Non-pigmented ciliary epithelial cell (primary cell): ENCODE results near the gene CTNND2.

Experiments used
- DNase-seq: peaks from one replicate; pipeline ENCODE4 v3.0.0-alpha.2; 2010; ENCODE audit warnings: low read depth

The CTNND2 gene

DNA sequence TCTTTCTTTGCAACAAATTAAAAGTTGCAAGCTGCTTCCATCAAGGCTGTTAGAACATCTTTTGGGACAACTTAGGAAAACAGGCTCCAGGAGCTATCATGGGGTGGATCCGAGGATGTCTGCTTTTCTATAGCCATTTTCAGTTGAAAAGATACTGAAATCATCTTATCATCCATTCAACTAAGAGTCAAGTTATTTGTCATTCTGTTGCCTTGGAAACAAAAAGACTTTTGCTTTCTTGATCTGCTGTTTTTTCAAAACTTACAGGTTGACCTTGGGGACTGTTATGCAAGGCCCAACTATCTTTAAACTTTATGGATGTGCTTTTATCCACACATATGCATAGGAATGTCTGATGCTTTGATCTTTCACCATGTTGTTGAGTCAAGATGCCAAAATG is 597.9 kb downstream of the CTNND2 start:
- no peak for DNase-seq

DNA sequence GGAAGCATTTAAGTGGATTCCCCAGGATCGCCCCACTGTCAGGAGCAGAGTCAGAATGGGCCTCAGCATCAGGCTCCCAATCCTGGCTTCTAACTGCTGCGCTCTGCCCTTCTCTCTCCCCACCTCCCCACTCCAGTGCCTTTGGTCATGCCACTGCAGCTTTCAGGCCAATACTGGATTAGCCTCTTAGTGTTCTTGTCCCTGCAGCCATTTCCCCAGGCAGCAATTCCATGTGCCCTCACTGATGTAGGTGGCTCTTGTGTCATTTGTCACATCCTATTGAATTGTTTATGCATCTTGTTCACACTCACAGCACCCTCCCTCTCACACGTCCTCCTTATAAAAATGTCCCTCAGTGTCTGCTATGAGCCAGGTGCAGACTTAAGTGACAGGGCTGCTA is 599.0 kb downstream of the CTNND2 start:
- DNase-seq = no peak

DNA sequence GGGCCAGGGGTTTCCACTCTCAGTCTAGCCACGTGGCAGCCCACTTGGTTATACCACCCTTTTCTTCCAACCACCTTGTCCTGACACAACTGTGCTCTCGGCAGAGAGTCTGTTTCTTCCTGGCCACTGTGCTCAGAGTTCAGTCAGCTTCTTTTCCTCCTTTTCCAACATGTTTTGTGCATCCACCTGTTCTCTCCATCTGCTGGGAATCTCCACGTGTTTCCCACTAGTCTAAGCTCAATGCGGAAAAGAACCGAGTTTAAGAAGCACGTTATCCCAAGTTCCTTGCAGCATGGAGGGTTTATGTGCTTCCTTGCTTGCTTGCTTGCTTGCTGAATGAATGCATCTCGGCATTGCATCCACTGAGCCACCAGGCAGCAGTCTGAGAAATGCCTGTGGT is 599.6 kb downstream of the CTNND2 start:
- DNase-seq = no peak

DNA sequence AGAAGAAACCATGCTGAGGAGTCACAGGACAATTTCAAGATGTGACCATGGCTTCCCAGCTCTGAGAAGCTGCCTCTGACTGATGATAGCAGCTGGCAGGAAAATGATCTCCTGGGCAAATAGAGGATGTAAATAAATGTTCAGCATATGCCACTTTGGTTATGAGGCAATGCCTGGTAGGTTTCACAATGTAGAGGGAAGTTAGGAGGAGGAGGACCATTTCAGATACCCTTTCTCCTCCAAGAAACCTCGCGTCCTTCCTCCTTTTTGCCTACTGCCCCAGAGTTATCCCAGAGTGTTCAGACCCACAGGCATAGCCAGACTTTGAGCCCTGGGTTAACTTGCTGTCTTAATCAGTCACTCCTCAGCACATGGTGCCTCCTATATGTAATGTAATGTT is 601.6 kb downstream of the CTNND2 start:
- DNase-seq = no peak

DNA sequence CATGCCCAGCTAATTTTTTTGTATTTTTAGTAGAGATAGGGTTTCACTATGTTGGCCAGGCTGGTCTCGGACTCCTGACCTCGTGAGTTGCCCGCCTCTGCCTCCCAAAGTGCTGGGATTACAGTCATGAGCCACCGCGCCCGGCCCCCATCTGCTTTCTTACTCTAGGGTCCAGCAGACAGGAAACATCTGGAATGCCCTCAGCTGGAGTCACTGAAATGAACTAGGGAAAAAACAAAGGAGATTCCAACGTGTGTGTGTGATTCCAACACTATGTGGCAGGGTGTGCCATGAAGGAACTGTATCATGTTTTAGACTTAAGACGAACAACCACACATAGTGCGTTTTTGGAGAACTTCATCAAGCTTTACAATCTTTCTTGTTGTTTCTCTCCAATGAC is 603.1 kb downstream of the CTNND2 start:
- DNase-seq = no peak

DNA sequence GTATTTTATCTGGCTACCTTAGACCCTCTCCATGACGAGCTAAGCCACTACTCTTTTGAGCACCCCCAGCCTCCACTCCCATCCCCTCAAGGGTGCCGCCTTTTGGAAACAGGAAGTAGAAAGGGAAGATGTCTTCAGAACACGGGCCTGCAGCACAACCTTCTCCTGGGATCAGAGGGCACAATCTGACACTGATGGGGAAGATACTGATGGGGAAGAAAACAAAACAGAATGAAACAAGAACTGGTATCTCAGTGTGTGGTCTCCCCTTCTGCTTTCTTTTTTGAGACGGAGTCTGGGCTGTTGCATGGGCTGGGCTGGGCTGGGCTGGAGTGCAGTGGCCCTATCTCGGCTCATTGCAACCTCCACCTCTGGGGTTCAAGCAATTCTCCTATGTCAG is 603.5 kb downstream of the CTNND2 start:
- DNase-seq = no peak

DNA sequence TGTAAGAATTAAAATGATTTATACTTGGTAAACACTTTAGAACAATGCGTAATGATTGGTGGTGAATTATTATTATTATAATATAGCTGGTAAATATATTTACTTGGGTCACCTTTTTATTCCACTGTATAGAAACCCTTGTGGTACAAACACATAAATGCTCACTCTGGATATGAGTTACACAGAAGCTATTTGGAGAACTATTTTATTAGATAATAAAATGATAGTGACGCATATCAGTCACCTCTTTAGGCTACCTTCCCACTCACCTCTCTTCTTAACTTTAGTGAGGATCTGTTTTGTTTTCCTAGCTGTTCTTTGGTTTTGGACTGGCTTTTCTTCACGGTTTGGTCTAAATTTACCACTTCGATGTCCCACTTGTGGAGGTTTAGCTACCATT is 605.4 kb downstream of the CTNND2 start:
- DNase-seq = no peak

DNA sequence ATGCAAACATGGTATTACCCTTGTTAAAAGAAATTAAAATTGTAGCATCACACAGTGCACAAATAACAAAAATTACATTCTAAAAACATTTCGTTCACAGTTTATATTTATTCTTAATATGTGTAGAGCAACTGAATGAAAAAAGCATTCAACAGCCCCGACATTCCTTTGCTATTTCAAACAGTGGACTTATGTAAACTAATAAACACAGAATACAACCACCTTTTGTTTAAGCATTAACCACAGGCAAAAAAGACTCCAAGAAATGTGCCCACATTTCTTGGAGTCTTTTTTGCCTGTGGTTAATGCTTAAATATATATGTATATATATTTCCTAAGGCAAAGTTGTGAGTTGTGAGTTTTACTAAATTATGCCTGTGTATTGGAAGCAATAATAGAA is 610.7 kb downstream of the CTNND2 start:
- no peak for DNase-seq

DNA sequence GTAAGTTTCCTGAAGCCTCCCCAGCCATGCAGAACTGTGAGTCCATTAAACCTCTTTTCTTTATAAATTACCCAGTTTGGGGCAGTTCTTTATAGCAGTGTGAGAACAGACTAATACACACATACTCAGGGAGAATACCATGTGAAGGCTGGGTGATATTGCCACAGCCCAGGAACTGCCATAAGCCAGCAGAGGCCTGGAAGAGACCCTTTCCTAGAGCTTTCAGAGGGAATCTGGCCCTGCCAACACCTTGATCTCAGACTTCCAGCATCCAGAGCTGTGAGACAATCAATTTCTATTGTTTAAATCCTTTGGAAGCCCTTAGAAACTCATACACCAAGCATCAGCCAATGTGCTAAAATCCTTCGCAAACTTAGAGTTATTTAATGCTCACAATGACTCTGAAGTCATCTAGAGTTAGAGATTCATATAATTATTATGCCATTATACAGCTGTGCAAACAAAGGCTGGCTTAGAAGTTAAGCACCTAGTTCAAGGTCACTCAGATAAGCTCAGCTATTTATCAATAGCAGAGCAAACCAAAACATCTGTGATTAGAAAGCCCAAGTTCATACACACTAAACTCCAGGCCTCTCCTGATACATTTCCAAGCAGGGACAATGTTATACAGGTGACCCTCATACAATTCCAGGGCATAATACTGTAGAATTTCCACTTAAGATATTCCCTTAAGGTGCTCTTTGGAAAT is 611.4 kb downstream of the CTNND2 start:
- no peak for DNase-seq

DNA sequence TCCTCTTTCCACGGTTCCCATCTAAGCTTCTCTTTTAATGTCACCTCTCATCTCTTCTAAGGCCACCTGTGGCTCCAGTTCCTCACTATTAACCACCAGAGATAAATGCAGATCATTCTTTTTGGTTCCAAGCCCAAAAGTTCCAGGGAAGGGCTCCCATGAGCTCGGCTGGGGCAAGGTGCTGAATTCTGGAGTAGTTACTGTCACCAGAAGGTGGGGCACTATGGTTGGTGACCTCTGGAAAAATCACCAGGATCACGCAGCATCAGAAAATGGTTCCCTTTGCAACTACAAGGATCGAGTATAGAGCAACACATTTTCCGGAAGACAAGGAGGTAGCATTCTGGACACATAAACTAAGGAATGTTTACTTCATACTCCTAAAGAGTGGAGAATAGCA is 614.5 kb downstream of the CTNND2 start:
- no peak for DNase-seq

DNA sequence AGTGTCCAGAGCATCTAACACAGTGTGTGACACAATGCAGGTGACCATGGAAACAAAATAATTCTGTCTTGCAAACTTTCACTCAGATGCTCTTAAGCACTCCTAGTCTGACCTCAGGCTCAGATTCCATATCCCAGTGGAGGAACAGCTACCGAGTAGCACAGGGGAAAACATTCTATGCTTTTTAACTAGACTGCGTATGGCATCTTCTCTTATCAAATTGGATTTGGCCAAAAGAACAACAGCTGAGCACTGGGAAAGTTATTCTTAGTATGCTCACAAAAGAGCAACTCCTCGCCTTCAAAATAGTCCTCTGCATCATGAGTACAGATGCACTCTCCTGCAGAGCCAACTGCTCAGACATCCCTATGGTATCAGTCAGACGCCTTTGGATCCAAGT is 615.0 kb downstream of the CTNND2 start:
- no peak for DNase-seq

DNA sequence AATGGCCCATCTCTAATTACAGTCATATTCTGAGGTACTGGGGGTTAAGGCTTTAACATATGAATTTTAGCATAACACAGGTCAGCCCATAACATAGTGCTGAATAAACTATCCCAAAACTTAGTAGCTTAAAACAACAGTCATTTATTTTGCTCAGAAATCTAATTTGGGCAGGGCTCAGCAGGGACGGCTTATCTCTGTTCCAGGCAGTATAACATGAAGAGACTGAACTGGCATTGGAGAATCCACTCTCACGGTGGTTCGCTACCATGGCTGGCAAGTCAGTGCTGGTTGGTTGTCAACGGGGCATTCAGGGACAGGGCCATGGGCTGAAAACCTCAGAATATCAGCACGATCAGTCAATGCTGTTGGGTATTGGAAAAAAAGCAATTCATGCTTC is 622.4 kb downstream of the CTNND2 start:
- DNase-seq = no peak

DNA sequence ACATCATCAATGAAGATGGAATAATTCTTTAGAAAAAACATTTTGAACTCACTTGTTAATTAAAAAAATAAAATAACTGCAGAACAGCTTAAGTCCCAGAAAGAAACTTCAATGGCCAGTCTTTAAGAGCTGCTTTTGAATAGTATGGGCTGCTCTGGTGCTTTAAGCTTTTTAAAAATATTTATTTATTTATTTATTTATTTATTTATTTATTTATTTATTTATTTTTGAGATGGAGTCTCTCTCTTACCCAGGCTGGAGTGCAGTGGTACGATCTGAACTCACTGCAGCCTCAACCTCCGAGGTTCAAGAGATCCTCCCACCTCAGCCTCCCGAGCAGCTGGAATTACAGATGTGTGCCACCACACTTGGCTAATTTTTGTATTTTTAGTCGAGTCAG is 626.9 kb downstream of the CTNND2 start:
- DNase-seq = no peak

DNA sequence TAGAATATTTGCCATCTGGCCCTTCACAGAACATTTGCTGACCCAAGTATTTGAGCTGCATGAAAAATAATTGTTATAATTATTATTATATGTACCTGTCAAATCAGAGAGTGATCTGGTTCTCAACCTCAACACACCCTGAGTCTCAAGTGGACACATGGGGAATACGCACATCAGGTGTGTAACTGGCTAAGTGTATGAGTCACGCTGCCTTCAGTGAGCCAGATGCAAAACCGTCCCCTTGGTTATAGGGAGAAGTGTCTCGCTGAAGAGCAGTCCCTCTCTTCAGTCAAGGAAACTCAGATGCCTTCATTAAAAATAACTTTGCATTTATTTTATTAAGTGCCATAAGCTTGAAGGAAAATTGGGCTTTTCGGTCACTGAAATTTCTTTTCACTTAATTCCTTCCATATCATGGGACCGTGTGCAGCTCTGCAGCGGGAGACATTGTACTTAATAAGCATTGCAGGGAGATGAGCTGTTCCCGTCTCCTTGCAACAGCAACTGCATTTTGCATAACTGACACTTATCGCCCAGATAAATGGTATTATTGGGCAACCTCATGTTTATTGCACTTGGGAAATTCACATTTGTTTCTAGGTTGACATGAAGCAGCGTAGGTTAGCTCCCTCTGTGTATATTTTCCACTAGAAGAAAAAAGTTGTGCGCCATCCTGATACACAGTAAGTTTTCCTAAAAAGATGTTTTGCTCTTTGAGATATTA is 630.9 kb downstream of the CTNND2 start:
- DNase-seq = no peak

DNA sequence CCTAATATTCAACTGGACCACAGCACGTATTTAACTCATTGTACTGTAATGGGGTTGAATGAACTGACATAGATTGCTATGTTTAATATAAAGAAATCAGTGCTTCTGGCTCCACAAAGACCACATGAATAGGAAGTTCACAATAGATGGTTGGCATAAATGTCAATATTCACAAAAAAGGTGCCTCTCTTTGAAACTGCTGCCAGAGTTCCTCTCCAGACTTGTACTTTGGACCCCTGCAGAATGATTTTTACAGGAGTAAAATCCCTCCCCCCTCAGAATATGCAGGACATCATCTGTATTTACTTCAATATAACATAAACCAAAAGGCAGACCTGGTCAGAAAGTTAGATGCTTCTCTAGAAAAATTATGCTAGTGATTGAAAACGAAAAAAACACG is 634.7 kb downstream of the CTNND2 start:
- no peak for DNase-seq

DNA sequence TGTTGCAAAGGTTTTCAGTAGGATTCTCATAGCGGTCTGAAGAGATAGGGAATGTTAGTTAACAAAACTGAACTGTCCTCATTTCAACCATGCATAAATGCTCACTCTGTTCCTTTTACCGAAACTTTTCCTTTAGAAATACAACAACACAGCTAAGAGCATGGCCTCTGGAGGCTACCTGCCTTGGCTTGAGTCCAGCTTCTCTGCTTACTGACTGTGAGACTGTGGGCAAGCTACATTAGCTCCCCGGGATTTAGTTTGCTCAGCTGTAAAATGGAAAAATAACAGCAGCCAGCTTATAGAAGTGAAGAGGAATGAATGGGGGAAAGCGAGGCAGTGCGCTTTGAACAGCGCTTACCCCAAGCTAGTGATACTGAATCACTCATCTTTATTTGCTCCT is 635.4 kb downstream of the CTNND2 start:
- no peak for DNase-seq

DNA sequence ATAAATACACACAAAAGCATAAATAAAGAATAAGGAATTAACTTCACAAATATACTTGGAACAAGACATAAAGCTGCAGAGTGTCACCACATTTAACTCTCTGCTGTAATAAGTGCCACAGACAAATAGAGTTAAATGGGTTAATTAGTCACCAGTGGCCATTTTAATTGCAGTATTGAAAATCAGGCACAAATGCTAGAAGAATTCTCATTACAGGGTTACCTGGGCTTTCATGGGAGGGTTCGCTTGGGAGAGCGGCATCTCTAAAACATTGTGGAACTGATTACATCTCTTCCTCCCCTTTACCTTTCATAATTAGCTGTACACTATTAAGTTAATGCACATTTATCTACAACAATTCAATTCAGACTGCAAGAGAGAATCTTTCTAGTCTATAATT is 637.9 kb downstream of the CTNND2 start:
- no peak for DNase-seq

DNA sequence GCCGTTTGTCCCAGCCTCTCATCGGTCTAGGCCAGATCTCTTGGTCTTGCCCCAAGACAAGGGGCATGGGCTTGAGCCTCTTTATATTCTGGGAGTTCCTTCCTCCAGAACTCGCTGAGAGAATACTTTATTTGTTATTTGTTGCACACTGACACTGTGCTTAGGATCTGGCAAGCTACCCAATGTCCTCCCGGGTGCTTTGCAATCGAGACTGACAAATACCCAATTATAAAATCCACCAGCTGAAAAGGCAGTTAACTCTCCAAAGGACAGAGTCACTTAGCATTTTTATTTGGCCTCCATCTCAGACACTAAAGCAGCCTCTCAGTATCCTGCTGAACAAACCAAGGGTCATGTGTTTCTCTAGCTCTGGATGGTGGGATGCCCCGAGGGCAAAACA is 643.0 kb downstream of the CTNND2 start:
- DNase-seq = no peak

DNA sequence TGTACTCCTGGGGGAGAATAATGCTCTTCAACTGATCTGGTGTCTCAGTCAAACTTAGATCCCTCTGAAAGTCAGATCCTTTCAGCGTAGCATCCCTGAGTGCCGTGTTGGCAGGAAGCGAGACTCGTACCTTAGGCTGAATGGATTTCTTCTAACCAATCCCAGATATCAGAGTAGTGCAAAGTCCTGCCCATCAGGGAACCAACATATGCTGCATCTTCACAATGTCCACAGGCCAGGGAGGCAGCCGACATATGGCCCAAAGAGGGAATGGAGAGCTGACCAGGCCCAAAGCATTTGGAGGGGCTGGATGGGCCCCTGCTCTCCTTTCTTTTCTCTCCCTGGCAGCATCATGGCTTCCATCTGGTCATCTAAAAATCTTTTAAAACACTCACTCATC is 646.2 kb downstream of the CTNND2 start:
- DNase-seq = no peak

DNA sequence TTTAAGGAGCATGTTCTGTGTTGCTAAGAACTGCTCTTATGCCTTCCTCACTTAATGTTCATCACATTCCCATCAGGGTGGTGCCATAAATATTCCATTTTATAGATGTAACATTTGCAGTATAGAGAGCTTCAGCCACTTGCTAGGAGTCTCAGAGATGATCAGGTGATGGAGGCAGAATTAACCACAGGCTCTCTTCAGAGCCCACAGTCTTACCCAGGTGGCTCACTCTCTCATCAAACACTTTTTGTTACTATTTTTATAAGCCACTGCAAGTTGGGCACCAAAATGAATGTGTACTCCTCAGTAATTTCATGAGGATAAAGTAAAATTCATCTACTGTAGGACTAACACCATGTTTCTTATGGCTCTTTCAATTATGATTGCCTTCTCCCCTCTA is 651.7 kb downstream of the CTNND2 start:
- DNase-seq = no peak

DNA sequence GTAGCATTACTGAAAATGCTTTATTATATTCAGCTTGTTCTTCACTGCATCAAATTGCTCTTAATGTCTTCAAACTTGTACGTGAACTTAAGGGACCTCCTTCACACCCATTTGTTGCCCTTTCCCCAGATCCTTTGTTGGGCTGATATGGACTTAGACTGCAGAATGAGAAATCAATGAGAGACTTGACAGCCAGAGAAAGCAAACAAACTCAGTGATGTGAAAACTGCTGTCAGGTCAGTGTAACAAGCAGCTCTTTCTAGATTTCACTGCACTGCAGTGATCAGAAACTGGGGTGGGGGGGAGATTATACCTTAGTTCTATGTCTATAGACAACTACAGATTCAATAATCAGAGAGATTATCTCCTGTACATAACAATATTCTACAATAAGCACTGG is 652.2 kb downstream of the CTNND2 start:
- no peak for DNase-seq

DNA sequence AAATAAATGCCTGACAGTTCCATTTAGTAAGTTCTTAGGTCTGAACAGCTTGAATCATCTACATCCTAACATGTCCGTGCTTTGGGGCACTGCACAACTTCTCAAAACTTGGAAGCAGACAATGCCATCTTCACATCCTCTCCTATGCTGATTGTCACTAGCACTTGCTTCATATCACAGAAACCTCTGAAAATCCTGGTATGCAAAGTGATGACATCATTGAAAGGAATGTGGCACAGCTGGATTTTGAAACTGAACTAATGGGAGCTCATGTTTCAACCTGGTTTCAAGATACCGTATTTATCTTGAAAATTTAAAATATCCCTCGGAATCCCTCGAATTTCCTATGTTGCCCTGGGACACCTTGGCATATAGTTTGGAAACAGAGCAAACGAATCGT is 653.0 kb downstream of the CTNND2 start:
- DNase-seq = peak; percentile 40

DNA sequence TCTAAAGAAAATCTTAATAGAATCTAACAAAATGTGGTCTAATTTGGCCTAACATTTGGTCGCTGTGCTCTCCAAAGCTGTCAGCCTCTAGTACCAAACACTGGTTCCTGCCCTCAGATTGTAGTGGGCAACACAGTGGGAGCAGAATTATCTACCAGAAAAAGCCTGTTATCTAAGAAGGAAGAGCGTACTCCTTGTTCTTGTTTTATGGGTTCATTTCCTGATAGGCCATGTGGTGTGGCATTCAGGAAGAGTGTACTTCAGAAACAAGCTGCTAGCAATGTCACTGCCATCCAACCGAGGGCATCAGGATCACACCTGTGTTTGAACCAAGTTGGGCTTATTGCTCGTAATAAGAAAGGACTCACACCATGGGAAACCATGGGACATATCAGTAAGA is 655.3 kb downstream of the CTNND2 start:
- DNase-seq = no peak

DNA sequence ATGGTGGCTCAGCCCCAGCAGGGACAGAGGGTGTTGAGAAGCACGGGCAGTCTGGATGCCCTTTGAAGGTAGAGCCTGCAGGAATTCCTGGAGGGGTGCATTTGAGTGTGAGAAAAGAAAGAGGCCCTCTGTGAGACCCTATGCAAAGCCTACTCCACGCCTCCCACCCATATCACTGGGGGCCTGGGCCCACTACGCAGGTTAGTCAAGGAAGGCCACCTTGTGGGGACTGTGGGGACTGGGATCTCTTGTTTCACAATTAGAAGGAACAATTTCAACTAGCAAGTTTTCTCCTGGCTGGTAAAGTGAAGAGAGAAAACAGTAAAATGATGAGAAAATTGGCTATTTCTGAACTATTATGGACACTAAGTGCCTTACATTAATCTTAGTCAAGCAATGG is 657.0 kb downstream of the CTNND2 start:
- no peak for DNase-seq
